Ishikawa (cell line): Measurements from ENCODE around the gene HBQ1.
"Not testable (repeated sequence)": the region's sequence is repeated elsewhere in the genome, so short reads cannot be mapped to it uniquely, and the experiment has no call there.

Experiments used
- CEBPB ChIP-seq: IDR thresholded peaks from 2 replicates; pipeline ENCODE4 v1.6.1; 2012
- CREB1 ChIP-seq: IDR thresholded peaks from 2 replicates; pipeline ENCODE4 v1.6.1; 2012; ENCODE audit warnings: low read depth
- EGR1 ChIP-seq: IDR thresholded peaks from 2 replicates; pipeline ENCODE4 v1.6.1; 2012
- EP300 ChIP-seq: IDR thresholded peaks from 2 replicates; pipeline ENCODE4 v1.6.1; 2012; ENCODE audit warnings: borderline replicate concordance
- FOXM1 ChIP-seq: IDR thresholded peaks from 2 replicates; pipeline ENCODE4 v1.6.1; 2012; ENCODE audit warnings: low read depth, borderline replicate concordance
- NFIC ChIP-seq: IDR thresholded peaks from 2 replicates; pipeline ENCODE4 v1.6.1; 2012
- RAD21 ChIP-seq: IDR thresholded peaks from 2 replicates; pipeline ENCODE4 v1.6.1; 2012; ENCODE audit warnings: low read depth
- TAF1 ChIP-seq: IDR thresholded peaks from 2 replicates; pipeline ENCODE4 v1.6.1; 2012; ENCODE audit warnings: low read depth, mild to moderate bottlenecking
- TCF12 ChIP-seq: IDR thresholded peaks from 2 replicates; pipeline ENCODE4 v1.6.1; 2012; ENCODE audit warnings: low read depth
- TEAD4 ChIP-seq: IDR thresholded peaks from 2 replicates; pipeline ENCODE4 v1.6.1; 2012
- YY1 ChIP-seq: IDR thresholded peaks from 2 replicates; pipeline ENCODE4 v1.6.1; 2012; ENCODE audit warnings: low read depth
- TF ChIP-seq, protein P1 (sequence below): IDR thresholded peaks from 2 replicates; pipeline ENCODE4 v1.6.1; 2012; ENCODE audit warnings: low read depth, mild to moderate bottlenecking
- TF ChIP-seq, protein P2 (sequence below): IDR thresholded peaks from 2 replicates; pipeline ENCODE4 v1.6.1; 2012
- TF ChIP-seq, protein P3 (sequence below): IDR thresholded peaks from 2 replicates; pipeline ENCODE4 v1.6.1; 2012

Gene HBQ1

GRCh38 chr16:170088-170507, 10.2 kb upstream of the HBQ1 start:
- TF ChIP-seq TEAD4 (peak; percentile 52; the same call in 1 of the 2 replicates), CEBPB (0 out of 2 replicates have a peak, but pooled peaks have one; percentile 40), RAD21 (peak; percentile 10; the same call in 1 of the 2 replicates), TCF12 (peak; percentile 61; the same call in 1 of the 2 replicates), NFIC (peak; percentile 90)
- TF ChIP-seq, protein P1, sequence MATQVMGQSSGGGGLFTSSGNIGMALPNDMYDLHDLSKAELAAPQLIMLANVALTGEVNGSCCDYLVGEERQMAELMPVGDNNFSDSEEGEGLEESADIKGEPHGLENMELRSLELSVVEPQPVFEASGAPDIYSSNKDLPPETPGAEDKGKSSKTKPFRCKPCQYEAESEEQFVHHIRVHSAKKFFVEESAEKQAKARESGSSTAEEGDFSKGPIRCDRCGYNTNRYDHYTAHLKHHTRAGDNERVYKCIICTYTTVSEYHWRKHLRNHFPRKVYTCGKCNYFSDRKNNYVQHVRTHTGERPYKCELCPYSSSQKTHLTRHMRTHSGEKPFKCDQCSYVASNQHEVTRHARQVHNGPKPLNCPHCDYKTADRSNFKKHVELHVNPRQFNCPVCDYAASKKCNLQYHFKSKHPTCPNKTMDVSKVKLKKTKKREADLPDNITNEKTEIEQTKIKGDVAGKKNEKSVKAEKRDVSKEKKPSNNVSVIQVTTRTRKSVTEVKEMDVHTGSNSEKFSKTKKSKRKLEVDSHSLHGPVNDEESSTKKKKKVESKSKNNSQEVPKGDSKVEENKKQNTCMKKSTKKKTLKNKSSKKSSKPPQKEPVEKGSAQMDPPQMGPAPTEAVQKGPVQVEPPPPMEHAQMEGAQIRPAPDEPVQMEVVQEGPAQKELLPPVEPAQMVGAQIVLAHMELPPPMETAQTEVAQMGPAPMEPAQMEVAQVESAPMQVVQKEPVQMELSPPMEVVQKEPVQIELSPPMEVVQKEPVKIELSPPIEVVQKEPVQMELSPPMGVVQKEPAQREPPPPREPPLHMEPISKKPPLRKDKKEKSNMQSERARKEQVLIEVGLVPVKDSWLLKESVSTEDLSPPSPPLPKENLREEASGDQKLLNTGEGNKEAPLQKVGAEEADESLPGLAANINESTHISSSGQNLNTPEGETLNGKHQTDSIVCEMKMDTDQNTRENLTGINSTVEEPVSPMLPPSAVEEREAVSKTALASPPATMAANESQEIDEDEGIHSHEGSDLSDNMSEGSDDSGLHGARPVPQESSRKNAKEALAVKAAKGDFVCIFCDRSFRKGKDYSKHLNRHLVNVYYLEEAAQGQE = peak; percentile 82
- TF ChIP-seq, protein P2, sequence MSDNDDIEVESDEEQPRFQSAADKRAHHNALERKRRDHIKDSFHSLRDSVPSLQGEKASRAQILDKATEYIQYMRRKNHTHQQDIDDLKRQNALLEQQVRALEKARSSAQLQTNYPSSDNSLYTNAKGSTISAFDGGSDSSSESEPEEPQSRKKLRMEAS = peak; percentile 51; the same call in 1 of the 2 replicates

- no peak for TF ChIP-seq EP300
Measured at GRCh38 chr16:170788-171187, 9.5 kb upstream of the HBQ1 start.

DNA sequence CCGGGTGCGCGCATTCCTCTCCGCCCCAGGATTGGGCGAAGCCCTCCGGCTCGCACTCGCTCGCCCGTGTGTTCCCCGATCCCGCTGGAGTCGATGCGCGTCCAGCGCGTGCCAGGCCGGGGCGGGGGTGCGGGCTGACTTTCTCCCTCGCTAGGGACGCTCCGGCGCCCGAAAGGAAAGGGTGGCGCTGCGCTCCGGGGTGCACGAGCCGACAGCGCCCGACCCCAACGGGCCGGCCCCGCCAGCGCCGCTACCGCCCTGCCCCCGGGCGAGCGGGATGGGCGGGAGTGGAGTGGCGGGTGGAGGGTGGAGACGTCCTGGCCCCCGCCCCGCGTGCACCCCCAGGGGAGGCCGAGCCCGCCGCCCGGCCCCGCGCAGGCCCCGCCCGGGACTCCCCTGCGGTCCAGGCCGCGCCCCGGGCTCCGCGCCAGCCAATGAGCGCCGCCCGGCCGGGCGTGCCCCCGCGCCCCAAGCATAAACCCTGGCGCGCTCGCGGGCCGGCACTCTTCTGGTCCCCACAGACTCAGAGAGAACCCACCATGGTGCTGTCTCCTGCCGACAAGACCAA, 7.8 kb upstream of the HBQ1 start, which contains the start of gene HBA2:
TSS of gene HBA2 (plus strand) at position 503 of the 568 bp plus-strand sequence. CDS start at position 540, 37 bp downstream.
- not testable (repeated sequence) for TF ChIP-seq RAD21, TEAD4, EGR1

GRCh38 chr16:173928-174769, 6.1 kb upstream of the HBQ1 start:
- TF ChIP-seq, protein P2 = 0 out of 2 replicates have a peak, but pooled peaks have one; percentile 25
- TF ChIP-seq NFIC = peak; percentile 68
- TF ChIP-seq, protein P1 = peak; percentile 74

- TF ChIP-seq YY1 = no peak
- TF ChIP-seq, protein P3, sequence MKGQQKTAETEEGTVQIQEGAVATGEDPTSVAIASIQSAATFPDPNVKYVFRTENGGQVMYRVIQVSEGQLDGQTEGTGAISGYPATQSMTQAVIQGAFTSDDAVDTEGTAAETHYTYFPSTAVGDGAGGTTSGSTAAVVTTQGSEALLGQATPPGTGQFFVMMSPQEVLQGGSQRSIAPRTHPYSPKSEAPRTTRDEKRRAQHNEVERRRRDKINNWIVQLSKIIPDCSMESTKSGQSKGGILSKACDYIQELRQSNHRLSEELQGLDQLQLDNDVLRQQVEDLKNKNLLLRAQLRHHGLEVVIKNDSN = no peak
- TF ChIP-seq NFIC = no peak
- TF ChIP-seq, protein P2 = no peak
- TF ChIP-seq CREB1 = no peak
- no peak for TF ChIP-seq TCF12
- no peak for TF ChIP-seq FOXM1
Measured at GRCh38 chr16:175011-175949, 5.0 kb upstream of the HBQ1 start.

DNA sequence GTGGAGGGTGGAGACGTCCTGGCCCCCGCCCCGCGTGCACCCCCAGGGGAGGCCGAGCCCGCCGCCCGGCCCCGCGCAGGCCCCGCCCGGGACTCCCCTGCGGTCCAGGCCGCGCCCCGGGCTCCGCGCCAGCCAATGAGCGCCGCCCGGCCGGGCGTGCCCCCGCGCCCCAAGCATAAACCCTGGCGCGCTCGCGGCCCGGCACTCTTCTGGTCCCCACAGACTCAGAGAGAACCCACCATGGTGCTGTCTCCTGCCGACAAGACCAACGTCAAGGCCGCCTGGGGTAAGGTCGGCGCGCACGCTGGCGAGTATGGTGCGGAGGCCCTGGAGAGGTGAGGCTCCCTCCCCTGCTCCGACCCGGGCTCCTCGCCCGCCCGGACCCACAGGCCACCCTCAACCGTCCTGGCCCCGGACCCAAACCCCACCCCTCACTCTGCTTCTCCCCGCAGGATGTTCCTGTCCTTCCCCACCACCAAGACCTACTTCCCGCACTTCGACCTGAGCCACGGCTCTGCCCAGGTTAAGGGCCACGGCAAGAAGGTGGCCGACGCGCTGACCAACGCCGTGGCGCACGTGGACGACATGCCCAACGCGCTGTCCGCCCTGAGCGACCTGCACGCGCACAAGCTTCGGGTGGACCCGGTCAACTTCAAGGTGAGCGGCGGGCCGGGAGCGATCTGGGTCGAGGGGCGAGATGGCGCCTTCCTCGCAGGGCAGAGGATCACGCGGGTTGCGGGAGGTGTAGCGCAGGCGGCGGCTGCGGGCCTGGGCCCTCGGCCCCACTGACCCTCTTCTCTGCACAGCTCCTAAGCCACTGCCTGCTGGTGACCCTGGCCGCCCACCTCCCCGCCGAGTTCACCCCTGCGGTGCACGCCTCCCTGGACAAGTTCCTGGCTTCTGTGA, 3.5 kb upstream of the HBQ1 start, which contains the start of gene HBA1:
TSS of gene HBA1 (plus strand) at position 204 of the 906 bp plus-strand sequence. CDS start at position 241, 37 bp downstream.
- not testable (repeated sequence) for TF ChIP-seq TAF1, RAD21, EGR1
